Measurements from ENCODE around the gene ANKFN1. TPM values are rescaled to one million over a fixed set of nuclear protein-coding genes. Genes with fewer than 3 reads are reported as not detected.
A peak's percentile ranks its signal among the peaks of the same experiment; 100 is the strongest.

ANKFN1 gene
- total and polyA plus RNA-seq, 2 of the 13 experiments (the other 11 are each of a cell fraction or from before 2014, with no cell fraction given), result not detected

DNA sequence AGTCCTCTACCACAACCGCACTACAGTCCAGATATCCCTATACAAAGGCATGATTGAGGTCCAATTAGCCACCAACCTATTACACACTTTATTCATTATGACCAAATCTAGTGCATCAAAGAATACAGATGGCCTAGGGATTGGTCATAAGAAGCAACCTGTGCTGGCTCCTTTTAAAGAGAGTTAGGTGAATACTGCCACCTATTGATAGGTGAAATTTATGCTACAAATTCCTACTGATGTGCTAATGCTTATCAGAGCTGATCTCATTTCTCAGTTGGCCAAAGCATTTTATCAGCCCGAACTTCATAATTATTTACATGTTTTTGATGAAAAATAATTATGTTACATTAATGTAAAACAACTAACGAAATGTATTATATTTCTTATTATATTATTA is 166.3 kb downstream of the ANKFN1 start:
- FAIRE-seq (peak; percentile 66), ATAC-seq (peak; percentile 86), DNase-seq (ENCODE audit: low spot score) (peak; percentile 58)
- no peaks in the 10 kb centered on the region for H4K20me1 ChIP-seq (ENCODE audit: insufficient read depth, low read length)
- H3K36me3 ChIP-seq (replicated peaks in 1 of 2; ENCODE audit: control insufficient read depth in 1 of 2, insufficient read depth in 2 of 2, low read length in 2 of 2), result no peaks in the 10 kb centered on the region
- no peak overlapping the region for H3K9ac ChIP-seq (ENCODE audit: insufficient read depth, low read depth, low read length)
- WGBS (ENCODE audit: low lambda C conversion rate), result 14% methylated on average over 3 of the region's 3 CpGs
- no peaks in the 10 kb centered on the region for H3K79me2 ChIP-seq (ENCODE audit: insufficient read depth, low read length)
- TF ChIP-seq STAG1 (CRISPR knock-in tag; IDR thresholded peaks at IDR 0.05) (peak; percentile 77), SMC3 (IDR thresholded peaks at IDR 0.05; ENCODE audit: low read length) (peak; percentile 54), RAD21 (CRISPR knock-in tag; IDR thresholded peaks at IDR 0.05) (0 out of 2 replicates have a peak, but pooled peaks have one; percentile 30), PHF8 (CRISPR knock-in tag; IDR thresholded peaks at IDR 0.05) (no peak)
- TF ChIP-seq, protein P1, sequence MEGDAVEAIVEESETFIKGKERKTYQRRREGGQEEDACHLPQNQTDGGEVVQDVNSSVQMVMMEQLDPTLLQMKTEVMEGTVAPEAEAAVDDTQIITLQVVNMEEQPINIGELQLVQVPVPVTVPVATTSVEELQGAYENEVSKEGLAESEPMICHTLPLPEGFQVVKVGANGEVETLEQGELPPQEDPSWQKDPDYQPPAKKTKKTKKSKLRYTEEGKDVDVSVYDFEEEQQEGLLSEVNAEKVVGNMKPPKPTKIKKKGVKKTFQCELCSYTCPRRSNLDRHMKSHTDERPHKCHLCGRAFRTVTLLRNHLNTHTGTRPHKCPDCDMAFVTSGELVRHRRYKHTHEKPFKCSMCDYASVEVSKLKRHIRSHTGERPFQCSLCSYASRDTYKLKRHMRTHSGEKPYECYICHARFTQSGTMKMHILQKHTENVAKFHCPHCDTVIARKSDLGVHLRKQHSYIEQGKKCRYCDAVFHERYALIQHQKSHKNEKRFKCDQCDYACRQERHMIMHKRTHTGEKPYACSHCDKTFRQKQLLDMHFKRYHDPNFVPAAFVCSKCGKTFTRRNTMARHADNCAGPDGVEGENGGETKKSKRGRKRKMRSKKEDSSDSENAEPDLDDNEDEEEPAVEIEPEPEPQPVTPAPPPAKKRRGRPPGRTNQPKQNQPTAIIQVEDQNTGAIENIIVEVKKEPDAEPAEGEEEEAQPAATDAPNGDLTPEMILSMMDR (CRISPR knock-in tag; IDR thresholded peaks at IDR 0.05), result peak; percentile 75
- no peak overlapping the region for H3K27ac ChIP-seq (ENCODE audit: extremely low read length, insufficient read depth, low read length)
- CTCF ChIA-PET (ENCODE audit: low intra/inter-chr PET ratio, low total read pairs), result interaction anchor here (0.7 to 1.6 kb wide), 3 partner anchors 322 to 794 kb away, joined by 3 read pairs; no protein-coding TSS in a partner anchor
- in situ Hi-C loops (cut with HindIII; ENCODE audit: extremely low pct_ligation_motif_present, low pct_unique_long_range_greater_than_20kb) (no loop called here), intact Hi-C loops (cut with micrococcal nuclease; ENCODE audit: unreplicated experiment) (loop anchor here (1.0 kb wide), 2 partner anchors 193 to 793 kb away; no protein-coding TSS in a partner anchor)
- H2AFZ ChIP-seq (ENCODE audit: low read length), result no peak overlapping the region
- no peak overlapping the region for H3K4me3 ChIP-seq (replicated peaks in 1 of 3; ENCODE audit: insufficient read depth in 1 of 3, low read depth in 2 of 3, low read length in 3 of 3)
- BruUV-seq (replicated peaks), result no TSS peak
- POLR2A ChIA-PET, result no interaction called here
- H3K27me3 ChIP-seq (ENCODE audit: control insufficient read depth in 1 of 2, insufficient read depth in 2 of 2, low read length in 2 of 2), result peaks cover 0 to 5% of the 10 kb centered on the region in 2 experiments; a peak in 2 of 5 replicates
- H3K4me2 ChIP-seq (ENCODE audit: low read depth, low read length), result no peak overlapping the region
- no peaks in the 10 kb centered on the region for H3K9me3 ChIP-seq (ENCODE audit: low read length)
- no peaks in the 10 kb centered on the region for H3K4me1 ChIP-seq (ENCODE audit: insufficient read depth, low read length)

DNA sequence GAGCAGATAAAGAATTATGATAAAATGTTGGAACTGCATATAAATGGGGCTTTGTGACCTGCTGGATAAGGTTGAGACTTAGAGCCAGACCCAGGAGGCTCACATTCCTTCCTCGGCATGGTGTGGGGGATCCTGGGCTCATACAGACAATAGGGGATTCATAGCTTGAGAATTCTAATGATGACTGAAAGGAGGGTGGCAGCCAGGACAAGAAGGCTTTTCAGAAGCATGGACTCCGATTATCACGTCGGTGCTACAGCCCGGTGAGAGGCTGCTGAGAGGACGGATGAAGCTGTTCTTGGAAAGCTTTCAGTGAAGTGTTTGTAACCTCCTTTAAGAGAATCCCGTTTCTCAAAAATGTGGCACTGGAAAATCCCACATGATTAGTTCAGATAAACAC is 167.2 kb downstream of the ANKFN1 start:
- no peak for TF ChIP-seq NCOA5 (CRISPR knock-in tag; IDR thresholded peaks at IDR 0.05)
- no peak for TF ChIP-seq ATF1 (CRISPR knock-in tag; IDR thresholded peaks at IDR 0.05)
- no peak for TF ChIP-seq SALL1 (CRISPR knock-in tag; IDR thresholded peaks at IDR 0.05)
- no peak for TF ChIP-seq POLR2A (IDR thresholded peaks at IDR 0.05; ENCODE audit: insufficient read depth in 1 of 2, low read depth in 2 of 2, low read length in 2 of 2)
- TF ChIP-seq HMG20A (CRISPR knock-in tag; IDR thresholded peaks at IDR 0.05; ENCODE audit: borderline replicate concordance), result no peak
- TF ChIP-seq HMGA1 (CRISPR knock-in tag; conservative IDR thresholded peaks at IDR 0.05), result no peak
- TF ChIP-seq CAMTA2 (CRISPR knock-in tag; IDR thresholded peaks at IDR 0.05; ENCODE audit: borderline replicate concordance), result no peak
- no peak for TF ChIP-seq KLF9 (CRISPR knock-in tag; IDR thresholded peaks at IDR 0.05; ENCODE audit: low read depth)
- TF ChIP-seq, protein P2, sequence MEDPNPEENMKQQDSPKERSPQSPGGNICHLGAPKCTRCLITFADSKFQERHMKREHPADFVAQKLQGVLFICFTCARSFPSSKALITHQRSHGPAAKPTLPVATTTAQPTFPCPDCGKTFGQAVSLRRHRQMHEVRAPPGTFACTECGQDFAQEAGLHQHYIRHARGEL (CRISPR knock-in tag; IDR thresholded peaks at IDR 0.05), result no peak
- TF ChIP-seq FOXA3 (CRISPR knock-in tag; IDR thresholded peaks at IDR 0.05), result no peak
- no peak for TF ChIP-seq ZFP37 (CRISPR knock-in tag; IDR thresholded peaks at IDR 0.05; ENCODE audit: borderline replicate concordance)
- TF ChIP-seq ZNF670 (CRISPR knock-in tag; IDR thresholded peaks at IDR 0.05; ENCODE audit: borderline replicate concordance), result no peak
- no peak for TF ChIP-seq XBP1 (CRISPR knock-in tag; IDR thresholded peaks at IDR 0.05)
- no peak for TF ChIP-seq SKI (IDR thresholded peaks at IDR 0.05; ENCODE audit: partially characterized antibody)
- TF ChIP-seq ZNF207 (IDR thresholded peaks at IDR 0.05; ENCODE audit: borderline replicate concordance), result no peak
- TF ChIP-seq ZFP62 (CRISPR knock-in tag; IDR thresholded peaks at IDR 0.05), result no peak
- under 1% methylated on average over 7 of the region's 7 CpGs for WGBS (ENCODE audit: low lambda C conversion rate)
- H3K4me2 ChIP-seq (ENCODE audit: low read depth, low read length), result no peak overlapping the region
- no TSS peak for BruUV-seq (replicated peaks)
- DNase-seq (ENCODE audit: low spot score) (no peak), FAIRE-seq (no peak), ATAC-seq (no peak)
- H3K4me1 ChIP-seq (ENCODE audit: insufficient read depth, low read length), result no peaks in the 10 kb centered on the region
- H3K79me2 ChIP-seq (ENCODE audit: insufficient read depth, low read length), result no peaks in the 10 kb centered on the region
- in situ Hi-C loops (cut with HindIII; ENCODE audit: extremely low pct_ligation_motif_present, low pct_unique_long_range_greater_than_20kb) (no loop called here), intact Hi-C loops (cut with micrococcal nuclease; ENCODE audit: unreplicated experiment) (no loop called here)
- no peaks in the 10 kb centered on the region for H4K20me1 ChIP-seq (ENCODE audit: insufficient read depth, low read length)
- H3K36me3 ChIP-seq (replicated peaks in 1 of 2; ENCODE audit: control insufficient read depth in 1 of 2, insufficient read depth in 2 of 2, low read length in 2 of 2), result no peaks in the 10 kb centered on the region
- H3K27ac ChIP-seq (ENCODE audit: extremely low read length, insufficient read depth, low read length), result no peak overlapping the region
- H3K9me3 ChIP-seq (ENCODE audit: low read length), result no peaks in the 10 kb centered on the region
- ChIA-PET CTCF (ENCODE audit: low intra/inter-chr PET ratio, low total read pairs) (interaction anchor here (1.2 kb wide), 1 partner anchor 795 kb away, joined by 3 read pairs; no protein-coding TSS in a partner anchor), POLR2A (no interaction called here)
- H3K9ac ChIP-seq (ENCODE audit: insufficient read depth, low read depth, low read length), result no peak overlapping the region
- no peak overlapping the region for H2AFZ ChIP-seq (ENCODE audit: low read length)
- H3K27me3 ChIP-seq (ENCODE audit: control insufficient read depth in 1 of 2, insufficient read depth in 2 of 2, low read length in 2 of 2), result peaks cover 0 to 5% of the 10 kb centered on the region in 2 experiments; a peak in 2 of 5 replicates
- no peak overlapping the region for H3K4me3 ChIP-seq (replicated peaks in 1 of 3; ENCODE audit: insufficient read depth in 1 of 3, low read depth in 2 of 3, low read length in 3 of 3)

Data from HepG2 (cell line).